ENCODE results near the gene SNX25.

DNA sequence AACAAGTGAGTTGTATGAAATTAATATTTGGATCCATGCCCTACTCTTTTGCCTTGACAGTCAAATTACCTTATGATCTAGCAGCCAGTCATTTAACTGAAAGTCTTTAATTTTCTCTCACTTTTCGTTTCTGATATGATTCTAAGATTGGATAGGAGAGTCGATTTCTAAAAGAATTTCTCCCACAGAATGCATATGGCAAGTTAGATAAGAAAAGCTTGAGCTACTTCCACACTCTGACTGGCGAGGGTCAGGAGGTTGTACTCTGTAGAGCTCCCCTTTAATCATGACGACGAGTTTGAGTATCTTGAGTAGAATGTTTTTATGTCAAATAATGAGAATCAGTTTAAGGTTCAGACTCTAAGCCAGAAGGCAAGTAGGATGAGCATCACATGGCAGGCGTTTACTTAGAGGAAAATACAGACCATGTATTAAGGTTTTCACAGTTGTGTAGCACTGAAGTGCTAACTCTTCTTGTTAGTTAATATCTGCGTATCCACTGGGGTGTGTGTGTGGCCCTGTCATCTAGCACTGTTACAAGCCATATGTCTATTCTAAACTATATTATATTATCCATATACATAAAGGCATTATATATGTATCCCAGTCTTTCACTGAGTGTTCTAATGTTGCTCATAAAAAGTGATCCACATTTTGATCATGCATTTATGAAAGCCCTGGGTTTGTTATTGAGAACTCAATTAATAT is 148.5 kb downstream of the SNX25 start:
- TF ChIP-seq, protein P1, sequence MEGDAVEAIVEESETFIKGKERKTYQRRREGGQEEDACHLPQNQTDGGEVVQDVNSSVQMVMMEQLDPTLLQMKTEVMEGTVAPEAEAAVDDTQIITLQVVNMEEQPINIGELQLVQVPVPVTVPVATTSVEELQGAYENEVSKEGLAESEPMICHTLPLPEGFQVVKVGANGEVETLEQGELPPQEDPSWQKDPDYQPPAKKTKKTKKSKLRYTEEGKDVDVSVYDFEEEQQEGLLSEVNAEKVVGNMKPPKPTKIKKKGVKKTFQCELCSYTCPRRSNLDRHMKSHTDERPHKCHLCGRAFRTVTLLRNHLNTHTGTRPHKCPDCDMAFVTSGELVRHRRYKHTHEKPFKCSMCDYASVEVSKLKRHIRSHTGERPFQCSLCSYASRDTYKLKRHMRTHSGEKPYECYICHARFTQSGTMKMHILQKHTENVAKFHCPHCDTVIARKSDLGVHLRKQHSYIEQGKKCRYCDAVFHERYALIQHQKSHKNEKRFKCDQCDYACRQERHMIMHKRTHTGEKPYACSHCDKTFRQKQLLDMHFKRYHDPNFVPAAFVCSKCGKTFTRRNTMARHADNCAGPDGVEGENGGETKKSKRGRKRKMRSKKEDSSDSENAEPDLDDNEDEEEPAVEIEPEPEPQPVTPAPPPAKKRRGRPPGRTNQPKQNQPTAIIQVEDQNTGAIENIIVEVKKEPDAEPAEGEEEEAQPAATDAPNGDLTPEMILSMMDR (IDR thresholded peaks at IDR 0.05): no peak
- TF ChIP-seq POLR2A (IDR thresholded peaks at IDR 0.05): no peak

Measured in stomach (tissue), 4 donors.